ENCODE results near the gene CEP76. TPM values are rescaled to one million over a fixed set of nuclear protein-coding genes. Genes with fewer than 3 reads are reported as not detected.
"Not testable (repeated sequence)": the region's sequence is repeated elsewhere in the genome, so short reads cannot be mapped to it uniquely, and the experiment has no call there.

Gene CEP76
- polyA plus RNA-seq, 1 donor from 2014 or later = 21.4 TPM

DNA sequence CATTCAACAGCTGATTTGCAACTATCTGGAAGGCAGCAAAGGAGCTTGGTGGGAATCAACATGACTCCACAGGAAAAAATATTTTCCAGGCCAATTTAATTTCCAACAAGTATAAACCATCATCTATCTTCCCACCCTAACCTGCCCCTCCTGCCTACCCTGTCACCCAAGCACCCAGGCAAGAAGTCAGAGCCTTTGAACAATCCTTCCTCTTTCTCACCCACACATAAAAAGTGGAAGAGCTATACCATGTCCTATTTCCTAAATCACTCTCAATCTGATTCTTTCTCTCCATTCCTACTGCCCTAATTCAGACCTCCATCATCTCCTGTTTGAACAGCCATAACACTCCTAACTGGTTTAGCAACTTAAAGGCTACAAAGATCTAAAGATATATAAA is 57.3 kb downstream of the CEP76 start:
- no peak overlapping the region for H3K4me2 ChIP-seq (ENCODE audit: low read length)
- H3K4me3 ChIP-seq (ENCODE audit: low read length) = no peak overlapping the region
- peaks cover 40% of the 10 kb centered on the region for H3K79me2 ChIP-seq (replicated peaks; ENCODE audit: insufficient read depth, low read length)
- no peak overlapping the region for H3K27ac ChIP-seq (ENCODE audit: low read length)
- TF ChIP-seq RAD21 (conservative IDR thresholded peaks at IDR 0.05) = no peak
- TF ChIP-seq MXI1 (conservative IDR thresholded peaks at IDR 0.05; ENCODE audit: poor library complexity, severe bottlenecking) = no peak
- no peak for TF ChIP-seq EP300 (conservative IDR thresholded peaks at IDR 0.05; ENCODE audit: poor library complexity, severe bottlenecking)
- no peaks in the 10 kb centered on the region for H3K27me3 ChIP-seq (ENCODE audit: insufficient read depth, low read depth, low read length)
- H3K36me3 ChIP-seq (ENCODE audit: insufficient read depth, low read length) = no peaks in the 10 kb centered on the region
- no peaks in the 10 kb centered on the region for H4K20me1 ChIP-seq (ENCODE audit: insufficient read depth)
- no peak overlapping the region for H2AFZ ChIP-seq (ENCODE audit: low read depth, low read length)
- no peaks in the 10 kb centered on the region for H3K9me2 ChIP-seq (ENCODE audit: insufficient read depth, low read length)
- H3K9me3 ChIP-seq (ENCODE audit: low read length) = no peaks in the 10 kb centered on the region
- no peak overlapping the region for H3K9ac ChIP-seq (ENCODE audit: low read length)
- no peaks in the 10 kb centered on the region for H3F3A ChIP-seq (ENCODE audit: insufficient read depth, low read length, poor library complexity, severe bottlenecking)

DNA sequence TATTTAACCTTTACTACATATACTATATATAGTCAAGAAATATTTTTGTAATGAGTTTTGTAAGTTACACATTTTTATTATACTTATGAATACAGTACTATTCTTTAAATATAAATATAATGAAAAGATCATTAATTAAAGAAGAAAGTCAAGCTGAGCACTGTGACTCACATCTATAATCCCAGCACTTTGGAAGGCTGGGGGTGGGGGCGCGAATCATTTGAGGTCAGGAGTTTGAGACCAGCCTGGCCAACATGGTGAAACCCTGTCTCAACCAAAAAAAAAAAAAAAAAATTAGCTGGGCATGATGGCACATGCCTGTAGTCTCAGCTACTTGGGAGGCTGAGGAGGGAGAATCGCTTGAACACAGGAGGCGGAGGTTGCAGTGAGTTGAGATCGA is 58.8 kb downstream of the CEP76 start:
- H3K4me3 ChIP-seq (ENCODE audit: low read length); H2AFZ ChIP-seq (ENCODE audit: low read depth, low read length); H3K36me3 ChIP-seq (ENCODE audit: insufficient read depth, low read length); H3F3A ChIP-seq (ENCODE audit: insufficient read depth, low read length, poor library complexity, severe bottlenecking); H3K9me2 ChIP-seq (ENCODE audit: insufficient read depth, low read length); H3K9ac ChIP-seq (ENCODE audit: low read length); H3K4me2 ChIP-seq (ENCODE audit: low read length); H3K27me3 ChIP-seq (ENCODE audit: insufficient read depth, low read depth, low read length); H3K27ac ChIP-seq (ENCODE audit: low read length); H4K20me1 ChIP-seq (ENCODE audit: insufficient read depth); H3K9me3 ChIP-seq (ENCODE audit: low read length): not testable (repeated sequence)
- H3K79me2 ChIP-seq (replicated peaks; ENCODE audit: insufficient read depth, low read length) = peaks cover 28% of the 10 kb centered on the region

DNA sequence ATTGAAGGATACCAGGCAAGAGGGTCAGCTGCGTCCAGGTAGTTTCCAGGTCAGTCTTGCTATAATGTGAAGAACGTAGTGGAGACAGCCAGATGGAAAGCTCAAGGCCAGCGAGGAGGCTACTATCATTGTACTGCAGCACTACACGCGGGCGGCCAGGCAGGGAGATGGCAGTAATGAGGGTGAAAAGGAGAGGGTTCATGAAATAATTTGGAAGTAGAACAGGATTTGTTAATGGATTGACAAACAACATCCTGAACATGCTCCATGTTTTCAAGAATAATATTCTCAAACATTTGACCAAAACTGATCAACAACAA is 61.7 kb downstream of the CEP76 start:
- no peaks in the 10 kb centered on the region for H3F3A ChIP-seq (ENCODE audit: insufficient read depth, low read length, poor library complexity, severe bottlenecking)
- H3K36me3 ChIP-seq (ENCODE audit: insufficient read depth, low read length) = no peaks in the 10 kb centered on the region
- H3K27me3 ChIP-seq (ENCODE audit: insufficient read depth, low read depth, low read length) = no peaks in the 10 kb centered on the region
- TF ChIP-seq RAD21 (conservative IDR thresholded peaks at IDR 0.05) = no peak
- TF ChIP-seq TAF1 (IDR thresholded peaks at IDR 0.05; ENCODE audit: low read depth) = no peak
- TF ChIP-seq SMC3 (conservative IDR thresholded peaks at IDR 0.05; ENCODE audit: poor library complexity) = no peak
- TF ChIP-seq, protein P1, sequence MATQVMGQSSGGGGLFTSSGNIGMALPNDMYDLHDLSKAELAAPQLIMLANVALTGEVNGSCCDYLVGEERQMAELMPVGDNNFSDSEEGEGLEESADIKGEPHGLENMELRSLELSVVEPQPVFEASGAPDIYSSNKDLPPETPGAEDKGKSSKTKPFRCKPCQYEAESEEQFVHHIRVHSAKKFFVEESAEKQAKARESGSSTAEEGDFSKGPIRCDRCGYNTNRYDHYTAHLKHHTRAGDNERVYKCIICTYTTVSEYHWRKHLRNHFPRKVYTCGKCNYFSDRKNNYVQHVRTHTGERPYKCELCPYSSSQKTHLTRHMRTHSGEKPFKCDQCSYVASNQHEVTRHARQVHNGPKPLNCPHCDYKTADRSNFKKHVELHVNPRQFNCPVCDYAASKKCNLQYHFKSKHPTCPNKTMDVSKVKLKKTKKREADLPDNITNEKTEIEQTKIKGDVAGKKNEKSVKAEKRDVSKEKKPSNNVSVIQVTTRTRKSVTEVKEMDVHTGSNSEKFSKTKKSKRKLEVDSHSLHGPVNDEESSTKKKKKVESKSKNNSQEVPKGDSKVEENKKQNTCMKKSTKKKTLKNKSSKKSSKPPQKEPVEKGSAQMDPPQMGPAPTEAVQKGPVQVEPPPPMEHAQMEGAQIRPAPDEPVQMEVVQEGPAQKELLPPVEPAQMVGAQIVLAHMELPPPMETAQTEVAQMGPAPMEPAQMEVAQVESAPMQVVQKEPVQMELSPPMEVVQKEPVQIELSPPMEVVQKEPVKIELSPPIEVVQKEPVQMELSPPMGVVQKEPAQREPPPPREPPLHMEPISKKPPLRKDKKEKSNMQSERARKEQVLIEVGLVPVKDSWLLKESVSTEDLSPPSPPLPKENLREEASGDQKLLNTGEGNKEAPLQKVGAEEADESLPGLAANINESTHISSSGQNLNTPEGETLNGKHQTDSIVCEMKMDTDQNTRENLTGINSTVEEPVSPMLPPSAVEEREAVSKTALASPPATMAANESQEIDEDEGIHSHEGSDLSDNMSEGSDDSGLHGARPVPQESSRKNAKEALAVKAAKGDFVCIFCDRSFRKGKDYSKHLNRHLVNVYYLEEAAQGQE (IDR thresholded peaks at IDR 0.05; ENCODE audit: borderline replicate concordance) = no peak
- TF ChIP-seq, protein P2, sequence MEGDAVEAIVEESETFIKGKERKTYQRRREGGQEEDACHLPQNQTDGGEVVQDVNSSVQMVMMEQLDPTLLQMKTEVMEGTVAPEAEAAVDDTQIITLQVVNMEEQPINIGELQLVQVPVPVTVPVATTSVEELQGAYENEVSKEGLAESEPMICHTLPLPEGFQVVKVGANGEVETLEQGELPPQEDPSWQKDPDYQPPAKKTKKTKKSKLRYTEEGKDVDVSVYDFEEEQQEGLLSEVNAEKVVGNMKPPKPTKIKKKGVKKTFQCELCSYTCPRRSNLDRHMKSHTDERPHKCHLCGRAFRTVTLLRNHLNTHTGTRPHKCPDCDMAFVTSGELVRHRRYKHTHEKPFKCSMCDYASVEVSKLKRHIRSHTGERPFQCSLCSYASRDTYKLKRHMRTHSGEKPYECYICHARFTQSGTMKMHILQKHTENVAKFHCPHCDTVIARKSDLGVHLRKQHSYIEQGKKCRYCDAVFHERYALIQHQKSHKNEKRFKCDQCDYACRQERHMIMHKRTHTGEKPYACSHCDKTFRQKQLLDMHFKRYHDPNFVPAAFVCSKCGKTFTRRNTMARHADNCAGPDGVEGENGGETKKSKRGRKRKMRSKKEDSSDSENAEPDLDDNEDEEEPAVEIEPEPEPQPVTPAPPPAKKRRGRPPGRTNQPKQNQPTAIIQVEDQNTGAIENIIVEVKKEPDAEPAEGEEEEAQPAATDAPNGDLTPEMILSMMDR (IDR thresholded peaks at IDR 0.05; ENCODE audit: poor library complexity, severe bottlenecking) = no peak
- TF ChIP-seq MXI1 (conservative IDR thresholded peaks at IDR 0.05; ENCODE audit: poor library complexity, severe bottlenecking) = no peak
- TF ChIP-seq EZH2 (IDR thresholded peaks at IDR 0.05; ENCODE audit: borderline replicate concordance, insufficient read depth, low read length, poor library complexity, severe bottlenecking) = no peak
- TF ChIP-seq POLR2AphosphoS5 (IDR thresholded peaks at IDR 0.05) = no peak
- TF ChIP-seq EP300 (conservative IDR thresholded peaks at IDR 0.05; ENCODE audit: poor library complexity, severe bottlenecking) = no peak
- H4K20me1 ChIP-seq (ENCODE audit: insufficient read depth) = no peaks in the 10 kb centered on the region
- no peaks in the 10 kb centered on the region for H3K9me3 ChIP-seq (ENCODE audit: low read length)
- peaks cover 15% of the 10 kb centered on the region for H3K79me2 ChIP-seq (replicated peaks; ENCODE audit: insufficient read depth, low read length)
- H2AFZ ChIP-seq (ENCODE audit: low read depth, low read length) = no peak overlapping the region
- H3K9ac ChIP-seq (ENCODE audit: low read length) = no peak overlapping the region
- H3K4me3 ChIP-seq (ENCODE audit: low read length) = no peak overlapping the region
- H3K9me2 ChIP-seq (ENCODE audit: insufficient read depth, low read length) = no peaks in the 10 kb centered on the region
- H3K27ac ChIP-seq (ENCODE audit: low read length) = no peak overlapping the region
- H3K4me2 ChIP-seq (ENCODE audit: low read length) = no peak overlapping the region

Data from neural cell (in vitro differentiated cells).